Esophagus muscularis mucosa (tissue), 4 donors: ENCODE data around the gene NXPE3. TPM values are rescaled to one million over a fixed set of nuclear protein-coding genes. Genes with fewer than 3 reads are reported as not detected.
A peak's percentile ranks its signal among the peaks of the same experiment; 100 is the strongest.
"Not testable (repeated sequence)": the region's sequence is repeated elsewhere in the genome, so short reads cannot be mapped to it uniquely, and the experiment has no call there.

Experiments used
- DNase-seq: peaks from one replicate; pipeline ENCODE4 v3.0.0-alpha.2; 2017; ENCODE audit errors: extremely low spot score
- H3K27ac ChIP-seq, 4 donors: fragments of 200-600 bp; sonication (generic); replicated peaks in 1 of 4; 1 replicate in 3 of 4; 2 replicates in 1 of 4; pipeline ENCODE4 v1.5.1; 2016 to 2019; ENCODE audit warnings: mild to moderate bottlenecking in 1 of 4
- H3K27me3 ChIP-seq, 4 donors: fragments of 200-600 bp; sonication (generic); one replicate each; pipeline versions ENCODE4 v1.5.1 to v1.6.0; 2016 to 2019
- H3K36me3 ChIP-seq, 4 donors: fragments of 200-600 bp; sonication (generic); one replicate each; pipeline ENCODE4 v1.5.1; 2016 to 2019
- H3K4me1 ChIP-seq, 4 donors: fragments of 200-600 bp; sonication (generic); one replicate each; pipeline ENCODE4 v1.5.1; 2016 to 2019
- H3K4me3 ChIP-seq, 4 donors: fragments of 200-600 bp; sonication (generic); 1 replicate in 2 of 4; 2 replicates in 2 of 4; pipeline ENCODE4 v1.5.1; 2016 to 2019; ENCODE audit warnings: mild to moderate bottlenecking in 4 of 4, moderate library complexity in 1 of 4
- H3K9me3 ChIP-seq, 4 donors: fragments of 200-600 bp; sonication (generic); 1 replicate in 3 of 4; 2 replicates in 1 of 4; pipeline ENCODE4 v1.5.1; 2016 to 2019
- EP300 ChIP-seq: sonication (generic); formaldehyde crosslinking; IDR thresholded peaks from one replicate; pipeline ENCODE4 v1.6.1; 2017; ENCODE audit warnings: antibody characterized with exemption
- POLR2A ChIP-seq: fragments of 450-650 bp; IDR thresholded peaks from one replicate; pipeline ENCODE4 v1.6.1; 2017; ENCODE audit warnings: antibody characterized with exemption, moderate library complexity, mild to moderate bottlenecking, low read depth
- POLR2AphosphoS5 ChIP-seq, 2 donors: sonication (generic); formaldehyde crosslinking; IDR thresholded peaks; one replicate each; pipeline ENCODE4 v1.6.1; 2017; ENCODE audit warnings: antibody characterized with exemption in 2 of 2
- WGBS: methylation state at CpG from one replicate; pipeline ENCODE4 v1.1.5; 2018; 5-methylcytosine and 5-hydroxymethylcytosine counted together
- intact Hi-C: fragments of 100-400 bp; cut with DNase I; formaldehyde crosslinking; loops from one replicate; pipeline ENCODE4 v1.15.1; 2023
- total RNA-seq, 4 donors: library from RNA; depleted of rRNA; stranded (reverse); fragments of >200 nt; gene quantifications; one replicate each; pipeline versions ENCODE4 v1.1.0 to v1.2.1, GENCODE V29; 2016
- TF ChIP-seq, protein P1 (sequence below), 3 experiments: fragments of 200-600 bp in 2 of 3; fragments of 450-650 bp in 1 of 3; sonication (generic) in 2 of 3; IDR thresholded peaks; one replicate each; pipeline ENCODE4 v1.5.1; 2017 to 2019; ENCODE audit warnings: antibody characterized with exemption in 3 of 3, mild to moderate bottlenecking in 2 of 3, moderate library complexity in 1 of 3

Gene NXPE3
- total RNA-seq, 4 donors from 2014 or later: 12.4 to 19.5 (median 17.8) TPM

DNA sequence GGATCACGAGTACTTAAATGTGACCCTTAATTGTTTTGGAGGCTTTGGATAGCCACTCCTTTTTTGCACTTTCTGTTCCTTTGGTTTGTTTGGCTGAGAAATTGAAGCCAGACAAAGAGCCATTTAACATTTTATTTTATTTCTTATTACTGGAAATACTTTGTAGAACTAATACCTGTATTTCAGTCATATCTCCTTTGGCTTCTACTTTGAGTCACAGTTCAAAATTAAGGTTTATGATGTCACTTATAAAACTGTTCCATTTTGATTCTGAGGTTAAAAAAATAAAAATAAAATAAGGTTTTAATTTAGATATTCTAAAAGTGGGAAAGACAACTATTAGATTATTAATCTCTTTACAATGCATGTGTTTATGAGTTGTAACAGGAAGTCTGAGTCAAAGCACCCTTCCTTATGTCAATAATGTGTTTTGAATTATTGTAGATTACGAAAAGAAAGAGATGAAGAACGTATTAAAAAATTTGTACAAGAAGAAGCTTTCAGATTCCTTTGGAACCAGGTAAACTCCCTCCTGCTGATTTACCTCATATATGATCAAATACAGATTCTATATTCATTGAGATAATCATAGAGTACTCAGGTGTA, 16.9 kb upstream of the NXPE3 start:
- Histone ChIP-seq H3K27me3 (no peaks in the 10 kb centered on the region), H3K4me1 (no peaks in the 10 kb centered on the region), H3K9me3 (no peaks in the 10 kb centered on the region), H3K4me3 (no peak overlapping the region), H3K27ac (no peak overlapping the region), H3K36me3 (peaks cover 0 to 57% (median 49%) of the 10 kb centered on the region in 4 donors)
- intact Hi-C loops: no loop called here
- TF ChIP-seq EP300: no peak
- TF ChIP-seq POLR2AphosphoS5 (IDR thresholded peaks at IDR 0.05): no peak
- TF ChIP-seq, protein P1, sequence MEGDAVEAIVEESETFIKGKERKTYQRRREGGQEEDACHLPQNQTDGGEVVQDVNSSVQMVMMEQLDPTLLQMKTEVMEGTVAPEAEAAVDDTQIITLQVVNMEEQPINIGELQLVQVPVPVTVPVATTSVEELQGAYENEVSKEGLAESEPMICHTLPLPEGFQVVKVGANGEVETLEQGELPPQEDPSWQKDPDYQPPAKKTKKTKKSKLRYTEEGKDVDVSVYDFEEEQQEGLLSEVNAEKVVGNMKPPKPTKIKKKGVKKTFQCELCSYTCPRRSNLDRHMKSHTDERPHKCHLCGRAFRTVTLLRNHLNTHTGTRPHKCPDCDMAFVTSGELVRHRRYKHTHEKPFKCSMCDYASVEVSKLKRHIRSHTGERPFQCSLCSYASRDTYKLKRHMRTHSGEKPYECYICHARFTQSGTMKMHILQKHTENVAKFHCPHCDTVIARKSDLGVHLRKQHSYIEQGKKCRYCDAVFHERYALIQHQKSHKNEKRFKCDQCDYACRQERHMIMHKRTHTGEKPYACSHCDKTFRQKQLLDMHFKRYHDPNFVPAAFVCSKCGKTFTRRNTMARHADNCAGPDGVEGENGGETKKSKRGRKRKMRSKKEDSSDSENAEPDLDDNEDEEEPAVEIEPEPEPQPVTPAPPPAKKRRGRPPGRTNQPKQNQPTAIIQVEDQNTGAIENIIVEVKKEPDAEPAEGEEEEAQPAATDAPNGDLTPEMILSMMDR (IDR thresholded peaks at IDR 0.05): no peak
- TF ChIP-seq POLR2A: no peak
- no peak for DNase-seq
- WGBS: 77% methylated on average over 3 of the region's 3 CpGs

DNA sequence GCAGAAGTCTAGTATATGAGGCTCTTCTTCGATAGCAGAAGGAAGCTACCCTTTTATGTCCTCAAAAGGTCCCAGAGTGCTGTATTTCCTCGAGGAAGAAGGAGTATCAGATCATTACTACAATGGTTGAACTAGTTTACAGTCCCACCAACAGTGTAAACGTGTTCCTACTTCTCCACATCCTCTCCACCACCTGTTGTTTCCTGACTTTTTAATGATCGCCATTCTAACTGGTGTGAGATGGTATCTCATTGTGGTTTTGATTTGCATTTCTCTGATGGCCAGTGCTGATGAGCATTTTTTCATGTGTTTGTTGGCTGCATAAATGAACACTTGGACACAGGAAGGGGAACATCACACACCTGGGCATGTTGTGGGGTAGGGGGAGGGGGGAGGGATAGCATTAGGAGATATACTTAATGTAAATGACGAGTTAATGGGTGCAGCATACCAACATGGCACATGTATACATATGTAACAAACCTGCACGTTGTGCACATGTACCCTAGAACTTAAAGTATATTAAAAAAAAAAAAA, 1.2 kb upstream of the NXPE3 start:
- H3K36me3 ChIP-seq, intact Hi-C loops, H3K4me3 ChIP-seq, H3K27ac ChIP-seq, H3K9me3 ChIP-seq, DNase-seq, H3K27me3 ChIP-seq: not testable (repeated sequence)
- H3K4me1 ChIP-seq: peaks cover 21 to 34% (median 29%) of the 10 kb centered on the region in 4 donors
- 89% methylated on average over 6 of the region's 6 CpGs for WGBS

DNA sequence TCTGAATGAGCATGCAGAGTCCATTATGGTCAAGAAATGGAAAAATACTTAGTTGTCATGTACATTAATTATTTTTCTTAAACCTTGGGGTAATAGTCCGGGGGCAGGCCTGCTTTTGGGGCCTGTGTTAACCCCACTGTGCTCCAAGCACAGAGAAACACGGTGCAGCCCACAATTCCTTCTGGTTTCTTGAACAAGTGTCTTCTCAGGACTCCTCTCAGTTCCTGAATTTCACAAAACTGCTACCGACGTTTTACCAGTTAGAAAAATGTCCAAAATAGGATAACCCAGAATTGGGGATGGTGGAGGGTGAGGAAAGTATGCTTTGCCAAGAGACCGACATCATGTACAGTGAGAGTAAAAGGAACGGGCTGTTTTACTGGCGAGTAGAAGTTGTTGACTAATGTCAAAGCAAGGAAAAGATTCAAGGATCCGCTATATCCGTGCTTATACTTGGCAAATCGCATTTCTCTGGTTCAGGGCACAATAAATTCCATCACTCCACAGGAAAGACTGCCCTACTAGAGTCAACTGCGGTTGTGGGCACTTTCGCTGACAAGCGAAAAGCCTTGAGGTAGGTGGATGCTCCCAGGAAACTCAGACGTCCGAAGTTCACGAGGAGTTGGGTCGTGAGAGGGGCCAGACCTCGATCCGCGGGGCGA, 495 bp upstream of the NXPE3 start:
- DNase-seq: no peak
- no peaks in the 10 kb centered on the region for H3K9me3 ChIP-seq
- H3K27ac ChIP-seq: peak overlapping the region; percentile 88 to 95 (median 92)
- no peak for TF ChIP-seq POLR2A
- no peak for TF ChIP-seq POLR2AphosphoS5 (IDR thresholded peaks at IDR 0.05)
- TF ChIP-seq EP300: no peak
- TF ChIP-seq, protein P1 (IDR thresholded peaks at IDR 0.05): no peak
- H3K27me3 ChIP-seq: no peaks in the 10 kb centered on the region
- intact Hi-C loops: no loop called here
- 39% methylated on average over 9 of the region's 21 CpGs for WGBS
- H3K4me1 ChIP-seq: peaks cover 21 to 35% (median 32%) of the 10 kb centered on the region in 4 donors
- peaks cover 10 to 14% (median 12%) of the 10 kb centered on the region in 4 donors for H3K36me3 ChIP-seq
- peak overlapping the region; percentile 72 to 95 (median 85) for H3K4me3 ChIP-seq

DNA sequence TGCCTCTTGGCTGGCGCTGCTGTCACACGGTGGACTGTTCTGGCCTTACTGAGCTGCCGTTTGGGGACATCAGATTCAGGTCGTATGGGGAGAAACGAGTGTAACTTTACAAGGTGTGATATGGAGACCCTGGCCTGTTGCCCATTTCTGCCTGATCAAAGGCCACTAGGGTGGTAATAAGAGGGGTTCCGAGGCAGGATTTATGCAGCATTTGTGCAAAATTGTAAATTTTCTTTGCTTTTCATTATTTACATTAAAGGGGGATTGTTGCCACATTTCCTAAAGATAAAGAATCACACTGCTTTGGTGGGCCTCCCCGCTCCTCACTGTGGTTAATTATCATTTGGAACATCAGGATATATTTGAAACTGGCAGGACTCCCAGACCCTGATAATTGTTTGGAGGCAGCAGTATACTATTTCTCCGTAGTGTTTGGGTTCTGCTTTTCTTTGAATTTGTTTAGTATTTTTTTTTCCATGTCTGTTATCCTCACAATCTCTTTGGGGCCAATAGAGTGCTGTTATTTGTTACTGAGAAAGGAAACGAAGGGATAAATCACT, 891 bp downstream of the NXPE3 start:
- no peak for TF ChIP-seq EP300
- TF ChIP-seq, protein P1 (IDR thresholded peaks at IDR 0.05): no peak
- 28% methylated on average over 5 of the region's 9 CpGs for WGBS
- H3K4me3 ChIP-seq: peak overlapping the region; percentile 72 to 95 (median 85)
- no peak for DNase-seq
- H3K36me3 ChIP-seq: peaks cover 12 to 27% (median 24%) of the 10 kb centered on the region in 4 donors
- intact Hi-C loops: no loop called here
- peaks cover 21 to 45% (median 34%) of the 10 kb centered on the region in 4 donors for H3K4me1 ChIP-seq
- H3K27me3 ChIP-seq: no peaks in the 10 kb centered on the region
- H3K9me3 ChIP-seq: no peaks in the 10 kb centered on the region
- H3K27ac ChIP-seq: peak overlapping the region; percentile 88 to 95 (median 92)

DNA sequence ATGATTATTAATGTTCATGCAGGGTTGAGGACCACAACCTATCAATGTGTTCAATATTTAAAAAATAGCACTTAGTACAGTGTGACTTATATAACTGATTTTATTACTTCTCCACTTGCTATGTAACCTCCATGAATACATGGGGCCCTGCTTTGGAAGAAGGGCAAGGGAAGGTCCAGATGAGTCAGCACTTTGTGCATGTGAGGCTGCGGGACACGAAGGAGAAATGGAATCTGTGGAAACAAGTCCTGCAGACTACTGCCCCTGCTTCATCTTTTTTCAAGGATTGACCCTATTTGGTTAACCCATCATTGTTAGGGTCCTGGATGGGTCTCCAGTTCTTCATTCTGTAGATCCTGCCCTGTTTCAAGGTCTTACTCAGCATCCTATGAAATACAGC, 1.6 kb downstream of the NXPE3 start:
- DNase-seq: no peak

More for the DNA sequence above, 1.6 kb downstream of the NXPE3 start:
- H3K27ac ChIP-seq: peak overlapping the region in 2 of 4 donors; percentile 88 to 95
- no peaks in the 10 kb centered on the region for H3K9me3 ChIP-seq
- peaks cover 21 to 45% (median 39%) of the 10 kb centered on the region in 4 donors for H3K4me1 ChIP-seq
- intact Hi-C loops: no loop called here
- TF ChIP-seq EP300: no peak
- TF ChIP-seq POLR2A: no peak
- 47% methylated on average over 2 of the region's 2 CpGs for WGBS
- peaks cover 19 to 35% (median 31%) of the 10 kb centered on the region in 4 donors for H3K36me3 ChIP-seq
- no peaks in the 10 kb centered on the region for H3K27me3 ChIP-seq
- peak overlapping the region; percentile 72 to 95 (median 85) for H3K4me3 ChIP-seq
